ENCODE results near the gene TADA2B. TPM values are rescaled to one million over a fixed set of nuclear protein-coding genes. Genes with fewer than 3 reads are reported as not detected.

Gene TADA2B
- total RNA-seq, 1 donor from 2014 or later: 12.9 TPM

- peaks cover 43% of the 10 kb centered on the region for H3K36me3 Mint-ChIP-seq (ENCODE audit: low read depth)
- no peak overlapping the region for H3K27ac Mint-ChIP-seq
- intact Hi-C loops (cut with micrococcal nuclease): no loop called here
- DNase-seq (ENCODE audit: low spot score): no peak
- no peaks in the 10 kb centered on the region for H3K9me3 Mint-ChIP-seq
- H3K4me1 Mint-ChIP-seq (ENCODE audit: low read depth): peaks cover 2% of the 10 kb centered on the region
- H3K27me3 Mint-ChIP-seq (ENCODE audit: low read depth): no peaks in the 10 kb centered on the region
- H3K4me3 Mint-ChIP-seq (ENCODE audit: low read depth): no peak overlapping the region
These were observed 11.4 kb upstream of the TADA2B start for GRCh38 chr4:7031558-7032449.

GRCh38 chr4:7032596-7032995 lies 10.6 kb upstream of the TADA2B start:
- DNase-seq (ENCODE audit: low spot score): no peak
- Mint-ChIP-seq H3K27ac (no peak overlapping the region), H3K27me3 (ENCODE audit: low read depth) (peaks cover 2% of the 10 kb centered on the region), H3K4me1 (ENCODE audit: low read depth) (no peaks in the 10 kb centered on the region), H3K4me3 (ENCODE audit: low read depth) (no peak overlapping the region), H3K36me3 (ENCODE audit: low read depth) (peaks cover 35% of the 10 kb centered on the region), H3K9me3 (no peaks in the 10 kb centered on the region)
- intact Hi-C loops (cut with micrococcal nuclease): no loop called here

GRCh38 chr4:7034262-7035081 lies 8.7 kb upstream of the TADA2B start:
- DNase-seq (ENCODE audit: low spot score): no peak
- Mint-ChIP-seq H3K27me3 (ENCODE audit: low read depth) (peaks cover 2% of the 10 kb centered on the region), H3K27ac (no peak overlapping the region)

GRCh38 chr4:7037425-7037824 lies 5.7 kb upstream of the TADA2B start:
- Mint-ChIP-seq H3K4me1 (ENCODE audit: low read depth) (peaks cover 7% of the 10 kb centered on the region), H3K27me3 (ENCODE audit: low read depth) (peaks cover 10% of the 10 kb centered on the region), H3K36me3 (ENCODE audit: low read depth) (peaks cover 3% of the 10 kb centered on the region), H3K9me3 (no peaks in the 10 kb centered on the region), H3K4me3 (ENCODE audit: low read depth) (no peak overlapping the region), H3K27ac (no peak overlapping the region)
- no peak for DNase-seq (ENCODE audit: low spot score)
- intact Hi-C loops (cut with micrococcal nuclease): no loop called here

More at GRCh38 chr4:7034262-7035081, 8.7 kb upstream of the TADA2B start:
- H3K4me1 Mint-ChIP-seq (ENCODE audit: low read depth): no peaks in the 10 kb centered on the region
- intact Hi-C loops (cut with micrococcal nuclease): no loop called here
- H3K9me3 Mint-ChIP-seq: no peaks in the 10 kb centered on the region
- H3K36me3 Mint-ChIP-seq (ENCODE audit: low read depth): peaks cover 22% of the 10 kb centered on the region
- H3K4me3 Mint-ChIP-seq (ENCODE audit: low read depth): no peak overlapping the region

DNA sequence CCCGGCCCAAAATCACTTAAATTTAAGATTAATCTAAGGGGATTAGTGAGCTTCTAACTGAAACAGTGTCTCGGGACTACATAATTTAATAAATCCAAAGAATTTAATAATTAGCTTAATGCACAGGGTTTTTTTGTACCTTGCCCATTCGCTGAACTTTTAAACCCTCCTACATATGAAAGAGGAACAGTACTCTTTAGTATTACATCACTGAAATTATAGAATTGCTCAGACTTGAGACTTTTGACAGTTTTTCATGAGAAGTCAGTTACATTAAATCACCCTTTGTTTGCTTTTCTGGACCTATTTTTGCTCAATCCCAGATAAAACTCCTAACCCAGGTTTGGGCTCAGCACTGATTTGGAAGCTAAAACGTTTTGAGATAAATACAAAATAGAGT lies 2.4 kb upstream of the TADA2B start:
- peaks cover 6% of the 10 kb centered on the region for H3K36me3 Mint-ChIP-seq (ENCODE audit: low read depth)
- H3K4me3 Mint-ChIP-seq (ENCODE audit: low read depth): no peak overlapping the region
- no peak overlapping the region for H3K27ac Mint-ChIP-seq
- no peak for DNase-seq (ENCODE audit: low spot score)
- H3K9me3 Mint-ChIP-seq: no peaks in the 10 kb centered on the region
- peaks cover 23% of the 10 kb centered on the region for H3K4me1 Mint-ChIP-seq (ENCODE audit: low read depth)
- H3K27me3 Mint-ChIP-seq (ENCODE audit: low read depth): peaks cover 10% of the 10 kb centered on the region
- intact Hi-C loops (cut with micrococcal nuclease): no loop called here

DNA sequence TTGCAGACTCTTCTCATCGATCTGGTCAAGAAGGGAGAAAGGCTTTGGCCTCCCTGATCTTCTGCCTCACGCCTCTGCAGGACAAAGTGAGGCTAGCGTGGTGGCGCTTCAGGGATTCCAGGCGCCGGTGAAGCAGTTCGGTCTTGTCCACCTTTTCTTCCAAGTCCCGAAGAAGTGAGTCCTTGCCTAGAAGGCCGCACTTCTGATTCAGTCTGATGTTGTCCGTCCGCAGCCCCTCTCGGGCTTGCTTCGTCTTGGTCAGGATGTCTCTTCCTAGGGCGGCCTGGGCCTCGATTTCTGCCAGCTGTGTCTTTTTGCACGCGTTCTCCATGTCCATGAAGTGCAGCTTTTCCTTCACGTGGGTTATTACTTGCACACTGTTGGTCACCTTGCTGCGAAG lies 1.9 kb upstream of the TADA2B start:
- DNase-seq (ENCODE audit: low spot score): no peak
- intact Hi-C loops (cut with micrococcal nuclease): no loop called here
- no peak overlapping the region for H3K4me3 Mint-ChIP-seq (ENCODE audit: low read depth)

GRCh38 chr4:7041801-7042502 lies 1.2 kb upstream of the TADA2B start:
- intact Hi-C loops (cut with micrococcal nuclease): loop anchor here (2.0 kb wide), 2 partner anchors 61 to 133 kb away; partner anchors contain the start of gene TBC1D14
- Mint-ChIP-seq H3K27ac (no peak overlapping the region), H3K27me3 (ENCODE audit: low read depth) (peaks cover 10% of the 10 kb centered on the region), H3K9me3 (no peaks in the 10 kb centered on the region), H3K36me3 (ENCODE audit: low read depth) (peaks cover 6% of the 10 kb centered on the region), H3K4me1 (ENCODE audit: low read depth) (peaks cover 32% of the 10 kb centered on the region), H3K4me3 (ENCODE audit: low read depth) (peak overlapping the region; percentile 79)
- DNase-seq (ENCODE audit: low spot score): no peak

More for the DNA sequence above, 1.9 kb upstream of the TADA2B start:
- peaks cover 6% of the 10 kb centered on the region for H3K36me3 Mint-ChIP-seq (ENCODE audit: low read depth)
- H3K4me1 Mint-ChIP-seq (ENCODE audit: low read depth): peaks cover 26% of the 10 kb centered on the region
- H3K9me3 Mint-ChIP-seq: no peaks in the 10 kb centered on the region
- H3K27me3 Mint-ChIP-seq (ENCODE audit: low read depth): peaks cover 10% of the 10 kb centered on the region
- no peak overlapping the region for H3K27ac Mint-ChIP-seq

- Mint-ChIP-seq H3K9me3 (no peaks in the 10 kb centered on the region), H3K36me3 (ENCODE audit: low read depth) (peaks cover 6% of the 10 kb centered on the region), H3K27me3 (ENCODE audit: low read depth) (peaks cover 7% of the 10 kb centered on the region), H3K4me1 (ENCODE audit: low read depth) (peaks cover 38% of the 10 kb centered on the region), H3K27ac (peak overlapping the region; percentile 65), H3K4me3 (ENCODE audit: low read depth) (peak overlapping the region; percentile 85)
- intact Hi-C loops (cut with micrococcal nuclease): loop anchor here (1.0 to 2.0 kb wide), 5 partner anchors 26 to 402 kb away; partner anchors contain the start of genes GRPEL1, MRFAP1 and TBC1D14
- DNase-seq (ENCODE audit: low spot score): peak; percentile 94
These were observed 479 bp upstream of the TADA2B start for GRCh38 chr4:7042503-7043283.

- H3K27me3 Mint-ChIP-seq (ENCODE audit: low read depth): peaks cover 7% of the 10 kb centered on the region
- H3K9me3 Mint-ChIP-seq: no peaks in the 10 kb centered on the region
- H3K36me3 Mint-ChIP-seq (ENCODE audit: low read depth): peaks cover 9% of the 10 kb centered on the region
- peak overlapping the region; percentile 86 for H3K4me3 Mint-ChIP-seq (ENCODE audit: low read depth)
- no peak for DNase-seq (ENCODE audit: low spot score)
- intact Hi-C loops (cut with micrococcal nuclease): no loop called here
- H3K4me1 Mint-ChIP-seq (ENCODE audit: low read depth): peaks cover 38% of the 10 kb centered on the region
- H3K27ac Mint-ChIP-seq: no peak overlapping the region
These were observed 1.2 kb downstream of the TADA2B start for GRCh38 chr4:7044137-7044930.

DNA sequence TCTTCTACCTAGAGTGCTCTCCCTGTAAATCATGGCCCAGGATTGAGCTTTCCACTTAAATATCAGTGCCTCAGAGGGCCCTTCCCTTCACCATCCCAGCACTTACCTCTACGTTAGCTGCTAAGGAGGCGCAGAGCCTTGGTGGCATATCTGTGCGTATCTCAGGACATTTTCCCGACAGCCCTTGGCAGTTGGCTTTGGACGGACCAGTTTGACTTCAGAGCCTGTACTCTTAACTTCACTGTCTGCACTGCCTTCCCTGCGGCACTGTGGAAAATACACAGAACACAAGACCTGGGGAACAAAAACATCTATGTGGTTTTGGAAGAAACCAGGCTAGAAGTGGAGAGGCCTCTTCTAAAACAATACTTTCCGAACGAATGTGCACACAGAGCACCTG lies 2.4 kb downstream of the TADA2B start:
- H3K9me3 Mint-ChIP-seq: no peaks in the 10 kb centered on the region
- peaks cover 38% of the 10 kb centered on the region for H3K4me1 Mint-ChIP-seq (ENCODE audit: low read depth)

More for the DNA sequence above, 2.4 kb downstream of the TADA2B start:
- peaks cover 9% of the 10 kb centered on the region for H3K36me3 Mint-ChIP-seq (ENCODE audit: low read depth)
- DNase-seq (ENCODE audit: low spot score): no peak
- H3K27me3 Mint-ChIP-seq (ENCODE audit: low read depth): peaks cover 7% of the 10 kb centered on the region
- intact Hi-C loops (cut with micrococcal nuclease): no loop called here
- no peak overlapping the region for H3K27ac Mint-ChIP-seq
- H3K4me3 Mint-ChIP-seq (ENCODE audit: low read depth): peak overlapping the region; percentile 86
